SK-N-SH (cell line): ENCODE measurements around the gene TOM1L2. TPM values are rescaled to one million over a fixed set of nuclear protein-coding genes. Genes with fewer than 3 reads are reported as not detected.

ENCODE experiments used
- CTCF ChIA-PET: fragments of 300-600, 350-600 bp; formaldehyde crosslinking; extraction: SDS; loops from one replicate; lab custom pipeline; 2021; lab: Yijun Ruan, JAX
- POLR2A ChIA-PET: fragments of 350-600 bp; sonication (Branson Sonifier 250); formaldehyde crosslinking; extraction: SDS; loops from one replicate; lab custom pipeline; 2020; ENCODE audit warnings: antibody characterized with exemption, inconsistent platforms; lab: Yijun Ruan, JAX
- DNase-seq: peaks from one replicate; pipeline ENCODE4 v3.0.0; 2012
- H2AFZ ChIP-seq: fragments of 200-600 bp; sonication (generic); 2 replicates; pipeline ENCODE4 v1.8.1; 2016; ENCODE audit warnings: antibody characterized with exemption, mild to moderate bottlenecking, low read depth
- H3F3A ChIP-seq: fragments of 200-600 bp; sonication (generic); replicated peaks from 2 replicates; pipeline ENCODE3; 2016; ENCODE audit warnings: antibody characterized with exemption, mild to moderate bottlenecking; ENCODE audit not compliant: insufficient read depth
- H3K27ac ChIP-seq, 2 experiments: fragments of 200-500 bp in 1 of 2; fragments of 200-600 bp in 1 of 2; sonication (Bioruptor generic) in 1 of 2; sonication (generic), shearing (Covaris generic) in 1 of 2; 2 replicates each; pipeline versions ENCODE4 v1.5.1 to v1.6.1; 2014 to 2016; ENCODE audit warnings: low read depth in 2 of 2, inconsistent platforms in 1 of 2, low read length in 1 of 2, mild to moderate bottlenecking in 1 of 2, mixed read lengths in 1 of 2
- H3K27me3 ChIP-seq: fragments of 200-600 bp; sonication (generic), shearing (Covaris generic); 2 replicates; pipeline ENCODE4 v1.6.1; 2016; ENCODE audit warnings: mixed run types; ENCODE audit not compliant: insufficient read depth
- H3K36me3 ChIP-seq, 2 experiments: fragments of 200-500 bp in 1 of 2; fragments of 200-600 bp in 1 of 2; sonication (Bioruptor generic) in 1 of 2; sonication (generic) in 1 of 2; replicated peaks in 1 of 2; 2 replicates each; pipeline versions ENCODE3 to v1.5.1; 2014 to 2016; ENCODE audit warnings: low read length in 1 of 2, mild to moderate bottlenecking in 1 of 2; ENCODE audit not compliant: insufficient read depth in 2 of 2, control insufficient read depth in 1 of 2
- H3K4me1 ChIP-seq, 2 experiments: fragments of 200-500 bp in 1 of 2; fragments of 200-600 bp in 1 of 2; sonication (Bioruptor generic) in 1 of 2; sonication (generic), shearing (Covaris generic) in 1 of 2; 2 replicates each; pipeline versions ENCODE4 v1.5.1 to v1.6.1; 2014 to 2016; ENCODE audit warnings: low read depth in 1 of 2, low read length in 1 of 2, mixed run types in 1 of 2; ENCODE audit not compliant: insufficient read depth in 2 of 2, control insufficient read depth in 1 of 2
- H3K4me2 ChIP-seq: fragments of 200-600 bp; sonication (generic), shearing (Covaris generic); 2 replicates; pipeline ENCODE4 v1.6.1; 2017; ENCODE audit warnings: mixed run types
- H3K4me3 ChIP-seq, 2 experiments: fragments of 200-500 bp in 1 of 2; fragments of 200-600 bp in 1 of 2; sonication (Bioruptor generic) in 1 of 2; sonication (generic), shearing (Covaris generic) in 1 of 2; 2 replicates each; pipeline versions ENCODE4 v1.5.1 to v1.8.1; 2014 to 2016; ENCODE audit warnings: low read depth in 2 of 2, inconsistent platforms in 1 of 2, low read length in 1 of 2, mild to moderate bottlenecking in 1 of 2, mixed read lengths in 1 of 2, moderate library complexity in 1 of 2
- H3K79me2 ChIP-seq: fragments of 200-600 bp; sonication (generic); 2 replicates; pipeline ENCODE4 v1.8.1; 2017; ENCODE audit warnings: mild to moderate bottlenecking; ENCODE audit not compliant: insufficient read depth
- H3K9ac ChIP-seq: fragments of 200-600 bp; sonication (generic); 2 replicates; pipeline ENCODE4 v1.6.1; 2017; ENCODE audit warnings: mixed run types
- H3K9me2 ChIP-seq: fragments of 200-600 bp; sonication (generic); 2 replicates; pipeline ENCODE4 v1.6.1; 2017; ENCODE audit warnings: mixed run types
- H3K9me3 ChIP-seq: fragments of 200-600 bp; sonication (generic); 2 replicates; pipeline ENCODE4 v1.6.1; 2017; ENCODE audit warnings: mixed run types, mild to moderate bottlenecking, moderate library complexity
- H4K20me1 ChIP-seq: fragments of 200-600 bp; sonication (generic); 2 replicates; pipeline ENCODE4 v1.6.1; 2017; ENCODE audit warnings: mild to moderate bottlenecking, mixed run types; ENCODE audit not compliant: insufficient read depth
- ELF1 ChIP-seq: IDR thresholded peaks from 2 replicates; pipeline ENCODE4 v1.4.0; 2012
- EP300 ChIP-seq, 2 experiments: IDR thresholded peaks; 2 replicates each; pipeline versions ENCODE4 v1.4.0 to v1.6.1; 2012; ENCODE audit warnings: borderline replicate concordance in 1 of 2, low read depth in 1 of 2, low read length in 1 of 2
- FOSL2 ChIP-seq: IDR thresholded peaks from 2 replicates; pipeline ENCODE4 v1.4.0; 2012; ENCODE audit warnings: low read depth, mild to moderate bottlenecking, moderate library complexity, borderline replicate concordance
- FOXJ3 ChIP-seq: sonication (generic); formaldehyde crosslinking; IDR thresholded peaks from 2 replicates; pipeline ENCODE4 v1.5.1; 2020; ENCODE audit warnings: mild to moderate bottlenecking, missing genetic modification reagents
- FOXM1 ChIP-seq: IDR thresholded peaks from 2 replicates; pipeline ENCODE4 v1.4.0; 2012; ENCODE audit warnings: low read depth, mild to moderate bottlenecking
- GABPA ChIP-seq: IDR thresholded peaks from 2 replicates; pipeline ENCODE4 v1.4.0; 2012; ENCODE audit warnings: low read depth, mild to moderate bottlenecking
- GATA2 ChIP-seq: sonication (generic); formaldehyde crosslinking; IDR thresholded peaks from 2 replicates; pipeline ENCODE4 v1.5.0; 2020; ENCODE audit warnings: mild to moderate bottlenecking, missing genetic modification reagents
- JUND ChIP-seq: IDR thresholded peaks from 2 replicates; pipeline ENCODE4 v1.4.0; 2012
- MXI1 ChIP-seq: IDR thresholded peaks from 2 replicates; pipeline ENCODE4 v1.6.1; 2012; ENCODE audit warnings: mild to moderate bottlenecking, low read depth, low read length, improper control_type of control experiment
- NFIC ChIP-seq: IDR thresholded peaks from 2 replicates; pipeline ENCODE4 v1.4.0; 2012; ENCODE audit warnings: borderline replicate concordance
- NRF1 ChIP-seq: IDR thresholded peaks from 2 replicates; pipeline ENCODE4 v1.6.1; 2012; ENCODE audit warnings: low read depth, mild to moderate bottlenecking, low read length
- RAD21 ChIP-seq: IDR thresholded peaks from 2 replicates; pipeline ENCODE4 v1.6.1; 2012; ENCODE audit warnings: mild to moderate bottlenecking, low read length
- RFX5 ChIP-seq: IDR thresholded peaks from 2 replicates; pipeline ENCODE4 v1.6.1; 2012; ENCODE audit warnings: mild to moderate bottlenecking, improper control_type of control experiment, low read length
- SMC3 ChIP-seq: IDR thresholded peaks from 2 replicates; pipeline ENCODE4 v1.6.1; 2012; ENCODE audit warnings: low read depth, low read length, improper control_type of control experiment
- TAF1 ChIP-seq: IDR thresholded peaks from 2 replicates; pipeline ENCODE4 v1.6.1; 2012; ENCODE audit warnings: low read depth, mild to moderate bottlenecking, low read length, moderate library complexity, borderline replicate concordance
- YY1 ChIP-seq: IDR thresholded peaks from 2 replicates; pipeline ENCODE4 v1.4.0; 2012; ENCODE audit warnings: low read depth, mild to moderate bottlenecking
- WGBS: methylation state at CpG from one replicate; pipeline ENCODE4 v1.1.6; 2017; ENCODE audit warnings: low lambda C conversion rate; 5-methylcytosine and 5-hydroxymethylcytosine counted together
- polyA plus RNA-seq, 3 experiments: library from polyadenylated mRNA; depleted of rRNA; stranded (reverse); fragments of >200 nt; gene quantifications; 2 replicates each; pipeline ENCODE4 v1.2.3, GENCODE V29; 2012
- TF ChIP-seq, protein P1 (sequence below): fragments of 150-350 bp; IDR thresholded peaks from 2 replicates; pipeline ENCODE4 v1.6.1; 2017; ENCODE audit warnings: antibody characterized with exemption, low read length, low read depth, borderline replicate concordance
- TF ChIP-seq, protein P2 (sequence below): IDR thresholded peaks from 2 replicates; pipeline ENCODE4 v1.6.1; 2012; ENCODE audit warnings: mild to moderate bottlenecking, low read depth, low read length, moderate library complexity
- TF ChIP-seq, protein P3 (sequence below): IDR thresholded peaks from 2 replicates; pipeline ENCODE4 v1.4.0; 2012; ENCODE audit warnings: low read depth, borderline replicate concordance

Gene TOM1L2
- polyA plus RNA-seq, 1 of the 3 experiments (the other 2 are of a cell fraction) = 85.4 TPM

DNA sequence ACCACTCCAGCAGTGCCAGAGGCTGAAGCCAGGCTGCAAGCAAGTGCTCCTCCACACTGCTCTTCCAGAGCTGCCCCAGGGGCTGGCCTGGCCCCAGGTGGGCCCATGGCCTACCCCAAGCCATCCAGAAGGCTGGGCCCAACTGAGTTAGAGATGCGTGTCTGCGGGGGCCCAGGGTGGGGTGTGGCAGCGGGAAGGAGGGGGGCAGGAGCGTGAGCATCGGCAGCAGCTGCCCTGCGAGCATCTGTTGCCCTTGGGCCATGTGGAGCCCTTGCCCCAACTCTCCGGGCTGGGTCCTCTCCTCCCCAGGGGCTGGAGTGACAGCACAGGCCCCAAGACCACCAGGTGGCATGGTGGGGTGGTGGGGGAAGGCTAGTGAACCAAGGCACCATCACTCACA, 128.1 kb downstream of the TOM1L2 start:
- WGBS = 96% methylated on average over 5 of the region's 7 CpGs
- peaks cover 0 to 26% of the 10 kb centered on the region in 2 experiments for H3K36me3 ChIP-seq
- no peak overlapping the region for H3K4me2 ChIP-seq
- DNase-seq = peak; percentile 28
- no peaks in the 10 kb centered on the region for H3K9me2 ChIP-seq
- H3K9ac ChIP-seq = no peak overlapping the region
- no peak overlapping the region for H3K4me3 ChIP-seq
- POLR2A ChIA-PET = interaction anchor here (0.8 kb wide), 1 partner anchor 13 kb away, joined by 3 read pairs; no protein-coding TSS in a partner anchor
- CTCF ChIA-PET = interaction anchor here (0.6 to 8.1 kb wide), 4 partner anchors 17 to 163 kb away, joined by 3 to 48 read pairs (median 4); partner anchors contain the start of gene RAI1
- H3K4me1 ChIP-seq = peaks cover 6 to 92% of the 10 kb centered on the region in 2 experiments; a peak in 3 of 4 replicates
- no peaks in the 10 kb centered on the region for H4K20me1 ChIP-seq
- H3K9me3 ChIP-seq = no peaks in the 10 kb centered on the region
- H3K27ac ChIP-seq = peak overlapping the region in 1 of 2 experiments; percentile 76; a peak in 1 of 4 replicates
- TF ChIP-seq GATA2 (no peak), FOSL2 (no peak), EP300 (IDR thresholded peaks at IDR 0.05; ENCODE audit: borderline replicate concordance in 1 of 2, low read depth in 1 of 2, low read length in 1 of 2) (no peak), GABPA (no peak), SMC3 (no peak), YY1 (no peak), ELF1 (no peak), FOXJ3 (CRISPR knock-in tag) (no peak)
- TF ChIP-seq, protein P1, sequence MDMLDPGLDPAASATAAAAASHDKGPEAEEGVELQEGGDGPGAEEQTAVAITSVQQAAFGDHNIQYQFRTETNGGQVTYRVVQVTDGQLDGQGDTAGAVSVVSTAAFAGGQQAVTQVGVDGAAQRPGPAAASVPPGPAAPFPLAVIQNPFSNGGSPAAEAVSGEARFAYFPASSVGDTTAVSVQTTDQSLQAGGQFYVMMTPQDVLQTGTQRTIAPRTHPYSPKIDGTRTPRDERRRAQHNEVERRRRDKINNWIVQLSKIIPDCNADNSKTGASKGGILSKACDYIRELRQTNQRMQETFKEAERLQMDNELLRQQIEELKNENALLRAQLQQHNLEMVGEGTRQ = no peak
- TF ChIP-seq, protein P2, sequence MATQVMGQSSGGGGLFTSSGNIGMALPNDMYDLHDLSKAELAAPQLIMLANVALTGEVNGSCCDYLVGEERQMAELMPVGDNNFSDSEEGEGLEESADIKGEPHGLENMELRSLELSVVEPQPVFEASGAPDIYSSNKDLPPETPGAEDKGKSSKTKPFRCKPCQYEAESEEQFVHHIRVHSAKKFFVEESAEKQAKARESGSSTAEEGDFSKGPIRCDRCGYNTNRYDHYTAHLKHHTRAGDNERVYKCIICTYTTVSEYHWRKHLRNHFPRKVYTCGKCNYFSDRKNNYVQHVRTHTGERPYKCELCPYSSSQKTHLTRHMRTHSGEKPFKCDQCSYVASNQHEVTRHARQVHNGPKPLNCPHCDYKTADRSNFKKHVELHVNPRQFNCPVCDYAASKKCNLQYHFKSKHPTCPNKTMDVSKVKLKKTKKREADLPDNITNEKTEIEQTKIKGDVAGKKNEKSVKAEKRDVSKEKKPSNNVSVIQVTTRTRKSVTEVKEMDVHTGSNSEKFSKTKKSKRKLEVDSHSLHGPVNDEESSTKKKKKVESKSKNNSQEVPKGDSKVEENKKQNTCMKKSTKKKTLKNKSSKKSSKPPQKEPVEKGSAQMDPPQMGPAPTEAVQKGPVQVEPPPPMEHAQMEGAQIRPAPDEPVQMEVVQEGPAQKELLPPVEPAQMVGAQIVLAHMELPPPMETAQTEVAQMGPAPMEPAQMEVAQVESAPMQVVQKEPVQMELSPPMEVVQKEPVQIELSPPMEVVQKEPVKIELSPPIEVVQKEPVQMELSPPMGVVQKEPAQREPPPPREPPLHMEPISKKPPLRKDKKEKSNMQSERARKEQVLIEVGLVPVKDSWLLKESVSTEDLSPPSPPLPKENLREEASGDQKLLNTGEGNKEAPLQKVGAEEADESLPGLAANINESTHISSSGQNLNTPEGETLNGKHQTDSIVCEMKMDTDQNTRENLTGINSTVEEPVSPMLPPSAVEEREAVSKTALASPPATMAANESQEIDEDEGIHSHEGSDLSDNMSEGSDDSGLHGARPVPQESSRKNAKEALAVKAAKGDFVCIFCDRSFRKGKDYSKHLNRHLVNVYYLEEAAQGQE = no peak
- no peaks in the 10 kb centered on the region for H3K27me3 ChIP-seq
- no peak overlapping the region for H2AFZ ChIP-seq
- H3F3A ChIP-seq = peaks cover 7% of the 10 kb centered on the region
- no peaks in the 10 kb centered on the region for H3K79me2 ChIP-seq

DNA sequence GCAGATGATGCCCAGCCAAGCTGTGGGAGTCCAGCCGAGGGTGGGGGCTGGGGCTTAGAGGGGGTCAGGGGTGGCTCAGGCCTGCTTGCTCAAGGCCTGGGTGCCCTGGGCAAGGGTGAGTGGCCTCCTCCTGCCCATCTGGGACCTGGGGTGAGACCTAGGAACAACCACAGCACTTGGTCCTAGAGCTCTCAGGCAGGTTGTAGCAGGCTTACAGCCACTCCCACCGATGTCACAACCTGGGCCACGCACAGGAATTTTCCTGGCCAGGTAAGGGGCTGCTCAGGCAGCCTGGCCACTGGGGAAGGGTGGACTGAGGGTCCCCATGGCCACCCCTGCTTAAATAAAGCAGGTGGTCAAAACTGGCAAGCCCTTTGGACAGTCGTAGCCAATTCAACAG, 129.1 kb downstream of the TOM1L2 start:
- POLR2A ChIA-PET = no interaction called here
- TF ChIP-seq JUND (no peak), SMC3 (no peak), MXI1 (no peak), RFX5 (no peak), NFIC (no peak), GATA2 (no peak), GABPA (no peak), NRF1 (no peak), RAD21 (no peak), TAF1 (no peak), FOXM1 (no peak)
- TF ChIP-seq, protein P1 = no peak
- TF ChIP-seq, protein P3, sequence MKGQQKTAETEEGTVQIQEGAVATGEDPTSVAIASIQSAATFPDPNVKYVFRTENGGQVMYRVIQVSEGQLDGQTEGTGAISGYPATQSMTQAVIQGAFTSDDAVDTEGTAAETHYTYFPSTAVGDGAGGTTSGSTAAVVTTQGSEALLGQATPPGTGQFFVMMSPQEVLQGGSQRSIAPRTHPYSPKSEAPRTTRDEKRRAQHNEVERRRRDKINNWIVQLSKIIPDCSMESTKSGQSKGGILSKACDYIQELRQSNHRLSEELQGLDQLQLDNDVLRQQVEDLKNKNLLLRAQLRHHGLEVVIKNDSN = no peak

More for the DNA sequence above, 129.1 kb downstream of the TOM1L2 start:
- Histone ChIP-seq H3K4me2 (no peak overlapping the region), H3K9ac (no peak overlapping the region), H2AFZ (no peak overlapping the region), H3F3A (peaks cover 10% of the 10 kb centered on the region), H3K27ac (no peak overlapping the region; a peak in 1 of 4 replicates), H3K4me3 (no peak overlapping the region), H3K27me3 (no peaks in the 10 kb centered on the region), H3K4me1 (peaks cover 12 to 86% of the 10 kb centered on the region in 2 experiments; a peak in 3 of 4 replicates), H3K9me3 (no peaks in the 10 kb centered on the region), H3K79me2 (no peaks in the 10 kb centered on the region), H4K20me1 (no peaks in the 10 kb centered on the region), H3K9me2 (no peaks in the 10 kb centered on the region), H3K36me3 (peaks cover 0 to 16% of the 10 kb centered on the region in 2 experiments)
- CTCF ChIA-PET = interaction anchor here (1.4 to 8.1 kb wide), 2 partner anchors 18 to 55 kb away, joined by 4 to 48 read pairs; no protein-coding TSS in a partner anchor
- WGBS = 97% methylated on average over 3 of the region's 4 CpGs
- no peak for DNase-seq
